ENCODE results near the gene PDE8A. TPM values are rescaled to one million over a fixed set of nuclear protein-coding genes. Genes with fewer than 3 reads are reported as not detected.

The PDE8A gene
- total RNA-seq, 1 donor from 2014 or later: 14.0 TPM

DNA sequence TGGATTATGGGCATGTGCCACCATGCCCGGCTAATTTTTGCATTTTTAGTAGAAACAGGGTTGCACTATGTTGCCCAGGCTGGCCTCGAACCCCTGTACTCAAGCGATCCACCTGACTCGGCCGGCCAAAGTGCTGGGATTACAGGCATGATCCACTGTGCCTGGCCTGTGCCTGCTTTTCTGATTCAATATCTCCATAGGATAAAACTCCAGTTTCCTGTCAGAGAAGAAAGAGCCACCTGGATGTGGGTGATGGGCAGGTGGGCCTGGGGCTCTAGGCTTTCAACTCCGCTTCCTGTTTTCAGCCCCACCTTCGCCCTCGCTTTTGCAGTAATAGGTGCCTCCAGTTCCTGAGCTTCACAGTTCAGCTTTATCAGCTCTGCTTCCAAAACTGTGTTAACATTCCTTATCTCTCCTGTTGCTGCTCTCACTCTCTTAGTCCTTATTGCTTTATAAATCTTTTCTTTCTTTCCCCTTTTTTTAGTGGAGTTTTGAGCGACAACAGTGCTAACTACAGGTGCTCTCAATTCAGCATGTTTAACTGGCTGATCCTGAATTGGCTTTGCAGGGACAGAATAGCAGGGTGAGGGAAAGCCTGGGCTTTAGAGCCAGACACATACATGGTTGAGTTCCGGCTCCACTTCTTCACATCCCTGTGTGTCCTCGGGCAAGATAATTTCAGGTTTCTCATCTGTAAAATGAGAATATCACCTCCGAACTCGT, 21.1 kb upstream of the PDE8A start:
- intact Hi-C loops (cut with micrococcal nuclease): no loop called here

DNA sequence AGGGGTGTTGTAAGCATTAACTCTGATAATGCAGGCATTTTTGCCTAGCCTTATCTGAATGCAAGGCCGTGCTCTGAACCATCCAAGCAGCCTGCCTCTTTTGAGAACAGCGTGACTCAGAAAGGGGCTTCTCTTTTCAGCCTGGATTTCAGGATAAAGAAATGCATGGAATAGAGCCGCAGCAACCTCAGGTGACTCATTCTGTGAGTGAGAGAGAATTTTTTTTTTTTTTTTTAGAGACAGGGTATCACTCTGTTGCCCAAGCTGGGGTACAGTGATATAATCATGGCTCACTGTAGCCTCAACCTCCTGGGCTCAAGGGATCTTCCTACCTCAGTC, 20.6 kb upstream of the PDE8A start:
- intact Hi-C loops (cut with micrococcal nuclease): no loop called here

DNA sequence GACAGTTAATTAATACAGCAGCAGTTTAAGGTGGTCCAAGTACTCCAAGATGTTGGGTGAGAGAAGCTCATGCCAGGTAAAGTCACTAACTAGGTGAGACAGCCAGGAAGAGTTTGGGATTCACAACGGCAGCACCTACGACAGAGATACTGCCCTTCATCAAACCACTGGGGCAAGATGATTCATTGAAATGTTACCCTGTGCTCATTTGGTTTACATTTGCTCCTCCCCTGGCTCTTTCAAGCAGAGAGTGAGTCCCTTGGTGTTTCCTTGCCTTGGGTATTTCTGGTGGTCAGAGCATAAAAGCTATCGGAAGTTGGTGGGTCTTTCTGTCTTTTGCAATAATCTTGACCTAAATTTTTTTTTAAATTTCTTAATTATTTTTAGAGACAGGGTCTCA, 19.9 kb upstream of the PDE8A start:
- intact Hi-C loops (cut with micrococcal nuclease): no loop called here

DNA sequence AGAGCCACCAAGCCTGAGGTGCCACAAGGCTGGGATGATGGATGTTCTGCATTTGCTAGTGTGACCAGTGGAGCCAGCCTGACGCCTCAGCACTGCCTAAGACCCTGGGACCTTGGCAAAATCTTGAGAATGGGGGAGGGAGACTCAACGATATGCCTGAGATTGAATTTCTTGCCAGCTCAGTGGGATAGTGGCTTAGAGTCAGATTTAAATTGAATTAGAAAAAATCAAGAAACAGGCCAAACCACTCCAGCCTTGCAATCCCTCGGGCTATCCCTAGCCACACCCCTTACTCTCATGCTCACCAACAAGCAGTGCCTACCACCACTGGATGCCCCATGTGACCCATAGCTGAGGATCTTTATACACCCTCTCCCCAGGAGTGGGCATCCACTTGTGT, 18.7 kb upstream of the PDE8A start:
- intact Hi-C loops (cut with micrococcal nuclease): no loop called here

DNA sequence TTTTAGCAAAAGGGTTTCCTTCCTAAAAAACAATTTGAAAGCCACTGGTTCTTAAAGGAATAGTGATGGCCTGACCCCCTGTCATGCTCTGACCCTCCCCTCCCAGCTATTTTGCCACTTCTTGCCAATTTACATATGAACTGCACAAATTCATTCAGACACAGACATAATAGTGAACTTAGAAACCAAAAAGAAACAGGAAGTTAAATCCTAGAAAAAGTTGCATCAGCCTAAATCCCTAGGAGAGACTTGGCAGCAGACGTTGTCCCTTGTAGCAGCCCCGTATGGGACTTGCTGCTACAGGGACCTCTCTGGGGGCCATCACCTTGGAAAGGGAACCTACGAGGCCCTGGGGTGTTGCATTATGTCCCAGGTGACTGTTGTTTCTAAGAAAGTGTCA, 14.3 kb upstream of the PDE8A start:
- intact Hi-C loops (cut with micrococcal nuclease): no loop called here

DNA sequence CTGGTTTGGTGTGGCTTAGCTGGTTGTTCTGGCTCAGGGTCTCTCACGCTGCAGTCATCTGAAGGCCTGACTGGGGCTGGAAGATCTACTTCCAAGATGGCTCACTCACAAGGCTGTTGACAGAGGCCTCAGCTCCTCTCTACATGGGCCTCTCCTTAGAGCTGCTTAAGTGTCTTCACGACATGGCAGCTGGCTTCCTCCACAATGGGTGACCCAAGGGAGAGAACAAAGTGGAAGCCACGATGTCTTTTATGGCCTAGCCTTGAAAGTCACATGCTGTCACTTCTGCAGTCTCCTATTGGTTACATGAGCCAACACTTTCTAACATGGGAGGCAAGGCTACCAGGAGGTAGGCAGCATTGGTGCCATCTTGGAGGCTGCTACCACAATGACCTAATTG, 13.4 kb upstream of the PDE8A start:
- intact Hi-C loops (cut with micrococcal nuclease): no loop called here

DNA sequence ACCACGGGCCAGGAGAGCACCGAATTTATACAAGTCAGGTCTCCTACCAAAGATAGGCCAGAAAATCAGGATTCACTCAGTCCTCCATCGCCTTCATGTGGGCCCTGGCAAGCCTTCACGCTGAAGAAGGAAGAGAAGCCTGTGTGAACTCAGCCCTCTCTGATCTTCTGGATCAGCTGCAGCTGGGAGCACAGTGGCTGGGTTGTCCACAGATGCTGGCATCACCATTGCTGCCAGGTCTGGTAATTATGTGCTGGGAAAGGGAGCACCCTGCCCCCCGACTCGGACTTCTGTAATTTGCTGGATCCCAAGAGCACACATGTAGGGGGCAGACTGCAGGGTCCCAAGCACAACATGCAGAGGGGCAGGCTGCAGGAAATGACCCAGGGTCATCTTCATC, 12.4 kb upstream of the PDE8A start:
- intact Hi-C loops (cut with micrococcal nuclease): no loop called here

DNA sequence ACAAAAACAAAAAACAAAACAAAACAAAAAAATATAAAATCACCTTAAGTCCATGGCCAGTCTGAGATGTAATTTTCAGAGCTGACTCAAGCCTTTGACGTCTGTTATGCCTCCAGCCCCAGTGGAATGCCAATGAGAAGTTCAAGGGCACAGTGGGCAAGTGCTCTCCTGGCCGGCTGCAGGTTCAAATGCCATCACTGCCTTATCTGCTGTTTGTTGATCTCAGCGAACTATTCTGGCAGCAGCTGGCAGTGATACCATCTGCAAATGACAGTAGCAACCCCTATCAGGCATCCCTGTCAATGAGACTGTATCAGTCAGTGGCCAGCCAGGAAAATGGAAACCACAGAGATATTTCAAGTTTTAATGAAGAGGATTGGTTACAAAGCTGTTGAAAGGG, 10.8 kb upstream of the PDE8A start:
- intact Hi-C loops (cut with micrococcal nuclease): no loop called here

DNA sequence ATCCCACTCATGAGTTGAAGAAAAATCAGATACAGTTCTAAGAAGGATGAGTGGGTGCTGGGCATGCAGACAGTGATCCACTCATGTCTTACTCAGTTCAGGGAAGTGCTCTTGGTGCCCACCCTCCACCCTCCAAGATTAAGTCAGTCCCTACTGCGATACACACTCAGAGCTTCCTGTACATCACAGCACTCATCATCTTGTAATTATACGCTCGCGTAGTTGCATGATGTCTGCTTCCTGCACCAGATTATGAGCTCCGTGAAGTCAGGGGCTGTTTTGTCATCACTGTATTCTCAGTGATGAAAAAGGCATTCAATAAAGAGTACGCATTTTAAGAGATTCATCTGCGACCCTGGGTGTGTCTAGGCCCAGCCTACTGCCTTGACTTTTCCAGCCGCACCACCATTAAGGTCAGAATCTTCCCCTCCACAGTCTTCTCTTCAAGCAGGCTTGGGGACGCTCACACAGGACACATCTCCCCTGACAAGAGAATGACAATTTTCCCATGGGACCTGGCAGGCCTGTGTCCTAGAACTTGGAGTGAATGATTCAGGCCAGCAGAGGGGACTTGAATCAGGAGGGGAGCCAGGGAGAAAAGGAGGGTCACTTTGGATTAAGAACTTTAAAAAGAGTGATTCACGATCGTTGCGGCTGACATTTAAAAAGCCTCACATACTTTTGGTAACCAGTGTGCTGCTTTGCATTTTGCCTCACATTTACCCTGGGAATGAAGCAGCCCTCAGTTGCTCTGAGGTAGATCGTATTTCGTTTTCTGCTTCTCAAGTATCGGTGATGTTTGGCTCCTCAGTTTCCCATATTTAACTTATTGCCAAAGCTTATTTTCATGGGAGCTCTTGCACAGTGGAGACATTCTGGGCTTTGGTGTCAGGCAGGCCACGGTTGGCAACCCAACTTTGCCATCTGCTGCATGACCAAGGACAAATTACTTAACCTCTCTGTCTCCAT, 7.9 kb upstream of the PDE8A start:
- intact Hi-C loops (cut with micrococcal nuclease): no loop called here

DNA sequence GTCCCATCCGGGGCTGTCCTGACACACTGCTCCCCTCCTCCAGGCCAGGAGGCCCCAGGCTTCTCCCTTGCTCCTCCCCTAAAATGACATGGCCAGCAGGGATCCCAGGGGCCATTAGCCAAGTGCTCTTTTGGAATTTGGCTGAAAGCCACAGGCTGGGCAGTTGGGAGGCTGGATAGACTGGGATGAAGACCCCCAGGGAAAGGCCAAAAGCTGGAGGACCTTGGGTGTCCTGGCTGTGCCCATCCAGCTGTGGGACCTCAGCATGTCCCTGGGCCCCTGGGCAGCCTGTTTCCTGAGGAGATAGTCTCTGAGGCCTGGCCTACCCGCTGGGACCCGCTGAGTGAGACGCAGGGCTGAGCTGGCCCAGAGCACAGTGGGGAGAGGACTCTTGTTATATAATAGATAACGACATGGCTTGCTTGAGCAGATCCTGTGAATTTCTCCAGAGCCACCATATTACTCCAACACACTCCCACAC, 5.7 kb upstream of the PDE8A start:
- intact Hi-C loops (cut with micrococcal nuclease): no loop called here

DNA sequence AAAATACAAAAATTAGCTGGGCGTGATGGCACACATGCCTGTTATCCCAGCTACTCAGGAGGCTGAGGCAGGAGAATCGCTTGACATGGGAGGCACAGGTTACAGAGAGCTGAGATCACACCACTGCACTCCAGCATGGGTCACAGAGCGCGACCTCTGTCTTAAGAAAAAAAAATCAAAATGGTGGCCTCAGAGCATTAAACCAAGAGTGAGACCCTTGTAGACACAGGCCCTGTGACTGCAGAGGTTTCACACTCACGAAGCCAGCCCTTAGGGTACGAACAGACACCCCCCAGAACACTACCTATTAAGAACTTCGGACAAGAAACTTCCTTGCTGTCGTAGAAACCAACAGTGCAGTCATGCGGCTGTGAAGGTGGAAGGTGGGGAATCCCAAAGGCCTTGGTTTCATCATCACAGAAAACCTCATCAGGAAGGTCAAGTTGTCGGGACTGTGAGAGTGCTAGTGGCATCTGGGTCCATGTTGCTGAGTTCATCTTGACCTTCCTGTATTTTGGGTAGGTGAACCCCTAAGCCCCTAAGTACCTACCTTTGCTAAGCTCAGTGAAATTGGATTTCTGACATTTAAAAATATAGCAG, 4.8 kb upstream of the PDE8A start:
- intact Hi-C loops (cut with micrococcal nuclease): no loop called here

DNA sequence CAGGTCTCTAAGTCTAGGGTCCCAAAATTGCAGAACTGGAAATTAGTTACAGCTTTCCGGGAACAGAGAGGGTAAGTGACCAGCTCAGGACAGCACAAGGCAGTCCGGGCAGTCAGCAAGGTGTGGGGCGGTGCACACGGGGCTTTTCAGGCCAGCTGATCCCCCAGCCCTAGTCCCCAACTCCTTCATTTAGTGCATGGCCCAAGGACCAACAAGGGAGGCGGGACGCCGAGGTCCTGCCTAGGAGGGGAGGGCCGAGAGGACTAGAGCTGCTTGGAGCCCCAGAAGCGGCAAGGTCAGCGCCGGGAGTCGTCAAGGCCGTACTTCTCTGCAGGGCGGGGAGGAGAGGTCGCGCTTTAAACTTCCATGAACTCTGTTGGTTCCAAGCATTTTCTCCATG, 2.0 kb upstream of the PDE8A start:
- intact Hi-C loops (cut with micrococcal nuclease): loop anchor here (1.0 to 10.0 kb wide), 8 partner anchors 9 to 815 kb away; partner anchors contain the start of genes KLHL25, SEC11A, WDR73 and ZNF592

DNA sequence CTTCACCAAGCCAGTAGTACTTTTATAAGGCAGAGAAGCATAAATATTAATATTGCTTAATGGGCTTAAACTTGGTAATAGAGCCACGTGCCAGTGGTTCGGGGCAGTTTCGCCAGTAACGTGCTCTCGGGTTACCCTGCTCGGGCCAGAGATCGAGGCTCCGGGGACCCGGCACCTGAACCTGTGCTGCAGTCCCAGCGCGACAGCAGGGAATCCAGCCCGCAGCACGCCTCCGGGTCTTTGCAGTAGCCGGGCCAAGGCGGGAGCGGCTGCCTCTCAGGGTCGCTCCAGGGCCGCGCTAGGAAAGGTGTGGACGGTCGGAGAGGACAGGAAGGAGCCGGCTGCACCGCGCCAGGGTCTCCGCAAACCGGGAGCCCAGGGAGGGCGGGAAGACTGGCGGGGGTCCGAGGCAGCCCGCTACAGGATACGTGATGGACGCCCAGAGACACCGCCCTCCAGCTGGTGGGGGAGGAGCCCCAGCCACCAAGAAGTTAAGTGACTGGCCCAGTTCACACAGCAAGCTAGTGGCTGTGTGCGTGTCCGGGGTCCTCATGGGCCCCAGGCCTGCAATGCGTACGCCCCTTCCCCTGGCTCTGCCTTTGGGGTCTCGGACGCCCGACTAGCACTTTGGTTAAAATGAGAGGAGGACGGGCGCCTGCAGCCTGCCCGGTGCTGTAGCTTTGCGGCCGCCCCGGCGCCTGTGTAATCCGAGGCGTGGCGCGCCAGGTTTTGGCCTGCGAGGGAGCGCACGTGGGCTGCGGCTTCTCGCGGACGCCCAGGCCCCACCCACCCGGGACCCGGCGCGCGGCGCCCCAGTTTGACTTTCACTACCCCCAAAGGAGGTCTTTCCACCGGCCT, 1.2 kb upstream of the PDE8A start:
- intact Hi-C loops (cut with micrococcal nuclease): loop anchor here (1.0 to 10.0 kb wide), 10 partner anchors 8 to 814 kb away; partner anchors contain the start of genes KLHL25, SEC11A, WDR73 and ZNF592

DNA sequence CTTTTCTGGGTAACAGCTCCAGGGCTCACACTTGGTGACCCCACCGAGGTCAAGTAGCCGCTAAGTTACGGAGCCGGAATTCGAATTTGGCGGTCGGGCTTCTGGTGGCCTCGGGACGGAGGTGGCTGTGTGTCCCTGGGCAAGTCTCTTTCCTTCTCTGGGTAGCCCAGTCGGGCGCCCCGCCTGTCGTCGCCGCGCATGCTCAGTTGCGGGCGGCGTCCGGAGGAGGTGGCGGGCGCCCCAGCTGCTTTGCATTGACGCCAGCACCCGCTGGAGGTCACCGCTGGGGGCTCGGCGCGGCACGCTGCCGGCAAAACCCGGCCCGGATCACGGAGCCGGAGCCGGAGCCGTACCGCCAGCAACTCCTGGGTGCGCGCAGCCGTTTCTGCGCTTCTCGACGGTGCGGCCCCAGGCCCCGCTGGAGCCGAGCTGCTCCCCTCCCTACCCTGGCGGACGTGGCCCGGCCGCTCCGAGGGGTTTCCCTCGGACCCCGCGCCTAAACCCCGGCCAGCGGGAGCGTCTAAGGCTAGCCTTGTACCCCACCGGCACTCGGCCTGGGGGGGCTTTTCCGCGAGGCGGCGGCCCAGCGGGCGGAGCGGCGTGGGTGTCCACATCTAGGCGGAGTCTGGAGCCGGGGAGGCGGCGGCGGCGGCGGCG, 474 bp upstream of the PDE8A start:
- intact Hi-C loops (cut with micrococcal nuclease): loop anchor here (1.0 to 10.0 kb wide), 6 partner anchors 53 to 383 kb away; partner anchors contain the start of gene ZNF592

DNA sequence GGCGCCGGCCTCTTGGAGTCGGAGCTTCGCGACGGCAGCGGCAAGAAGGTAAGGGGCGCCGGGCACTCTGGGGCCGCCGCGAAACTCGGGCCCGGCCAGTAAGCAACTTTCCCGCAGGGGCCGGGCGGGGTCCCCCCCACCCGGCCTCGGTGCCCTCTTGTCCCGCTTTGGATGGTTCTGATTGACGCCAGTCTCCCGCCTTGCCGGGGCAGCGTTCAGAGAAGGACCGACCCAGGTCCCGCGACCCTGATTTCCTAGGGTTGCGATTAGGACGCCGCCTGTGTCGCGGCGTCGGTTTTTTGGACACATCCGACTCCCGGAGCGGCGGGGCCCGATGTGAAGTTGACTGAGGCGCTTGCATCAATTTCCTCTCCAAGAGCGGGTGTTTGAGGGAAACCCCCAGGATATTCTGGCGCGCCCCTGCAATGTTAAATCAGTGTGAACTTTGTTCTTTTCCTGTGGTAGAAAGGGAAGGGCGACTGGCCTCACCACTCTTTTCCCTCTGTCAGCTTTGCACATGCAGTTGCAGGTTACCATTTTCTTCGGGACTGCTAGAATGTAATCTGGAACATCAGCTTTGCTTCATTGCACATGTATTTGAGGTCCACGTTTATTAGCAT, 755 bp downstream of the PDE8A start:
- intact Hi-C loops (cut with micrococcal nuclease): loop anchor here (10.0 kb wide), 1 partner anchor 182 kb away; no protein-coding TSS in a partner anchor

DNA sequence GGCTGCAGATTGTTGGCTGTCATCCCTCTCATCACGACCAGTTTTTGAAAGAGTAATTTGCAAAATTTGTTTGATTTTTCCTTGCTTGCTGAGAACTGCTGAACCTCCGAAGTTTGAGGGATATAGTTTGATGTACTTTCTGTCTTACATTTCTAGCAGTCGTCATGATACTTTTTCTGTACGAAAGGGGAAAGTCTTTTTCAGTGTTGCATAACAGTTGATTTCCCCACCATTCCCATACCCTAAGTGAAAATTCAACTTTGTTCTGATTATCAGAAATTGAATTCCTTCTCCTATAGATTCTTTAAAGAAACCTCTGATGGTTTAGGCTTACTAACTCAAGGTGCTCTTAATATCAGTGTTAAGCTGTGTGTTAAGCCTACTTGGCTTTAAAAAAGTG, 1.6 kb downstream of the PDE8A start:
- intact Hi-C loops (cut with micrococcal nuclease): loop anchor here (10.0 kb wide), 1 partner anchor 182 kb away; no protein-coding TSS in a partner anchor

DNA sequence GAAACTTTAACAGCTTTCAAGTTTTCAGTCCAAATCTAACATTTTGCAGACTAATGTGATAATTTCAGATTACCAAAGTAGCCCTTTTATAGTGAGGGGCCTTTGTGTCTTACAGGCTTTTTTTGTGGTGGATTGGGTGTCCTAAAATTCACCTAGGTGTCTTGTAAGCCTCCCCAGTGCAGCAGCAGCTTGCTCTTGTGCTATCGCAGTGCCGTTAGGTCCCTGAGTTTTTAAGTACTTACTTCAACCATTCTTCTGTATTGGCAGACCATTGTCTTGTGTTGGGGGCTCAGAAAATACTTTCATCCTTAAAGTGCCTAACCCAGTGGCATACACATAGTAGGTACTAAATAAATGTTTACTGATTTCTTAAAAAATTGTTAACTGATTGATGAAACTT, 2.1 kb downstream of the PDE8A start:
- intact Hi-C loops (cut with micrococcal nuclease): loop anchor here (10.0 kb wide), 1 partner anchor 181 kb away; no protein-coding TSS in a partner anchor

DNA sequence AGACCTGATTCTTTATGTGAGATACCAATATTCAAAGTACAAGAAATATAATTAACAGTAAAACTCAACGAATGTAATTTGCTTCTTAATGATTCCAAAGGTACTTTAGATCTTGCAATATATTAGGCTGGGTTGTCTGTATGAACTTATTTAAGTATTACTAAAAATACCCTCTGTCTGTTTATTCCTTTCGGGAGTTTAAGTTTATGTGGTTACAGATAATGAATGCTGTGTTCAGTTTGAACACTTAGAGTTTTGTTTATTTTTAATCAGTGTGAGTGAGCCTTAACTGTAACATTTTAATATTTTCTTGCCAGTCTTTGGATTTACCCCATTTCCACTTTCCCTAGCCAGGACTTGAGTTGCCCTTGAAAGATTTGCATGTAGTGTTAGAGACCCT, 3.5 kb downstream of the PDE8A start:
- intact Hi-C loops (cut with micrococcal nuclease): loop anchor here (10.0 kb wide), 1 partner anchor 180 kb away; no protein-coding TSS in a partner anchor

DNA sequence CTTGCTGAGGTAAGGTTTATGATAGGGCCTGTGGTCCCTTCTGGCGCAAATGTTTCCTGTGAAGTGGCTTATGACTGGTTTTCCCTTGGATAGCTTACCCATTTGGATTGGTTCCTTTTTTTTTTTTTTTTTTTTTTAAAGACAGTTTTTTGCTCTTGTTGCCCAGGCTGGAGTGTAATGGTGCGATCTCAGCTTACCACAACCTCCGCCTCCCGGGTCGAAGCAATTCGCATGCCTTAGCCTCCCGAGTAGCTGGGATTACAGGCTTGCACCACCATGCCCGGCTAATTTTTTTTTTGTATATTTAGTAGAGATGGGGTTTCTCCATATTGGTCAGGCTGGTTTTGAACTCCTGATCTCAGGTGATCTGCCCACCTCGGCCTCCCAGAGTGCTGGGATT, 5.7 kb downstream of the PDE8A start:
- intact Hi-C loops (cut with micrococcal nuclease): loop anchor here (10.0 kb wide), 1 partner anchor 177 kb away; no protein-coding TSS in a partner anchor

All from T-helper 1 cell treated with Interleukin-12 subunit alpha and Interleukin-12 subunit beta and Interleukin-4 antibody, amounts not matched to agents 30 ng/mL and 1 ng/mL, for 36 hours (primary cell).